CD14-positive monocyte (primary cell): ENCODE results near the gene ATP1B2. TPM values are rescaled to one million over a fixed set of nuclear protein-coding genes. Genes with fewer than 3 reads are reported as not detected.
"Not testable (repeated sequence)": the region's sequence is repeated elsewhere in the genome, so short reads cannot be mapped to it uniquely, and the experiment has no call there.

ENCODE experiments used
- DNase-seq, 3 donors: peaks; one replicate each; pipeline ENCODE4 v3.0.0-alpha.2; 2011 to 2022
- H2AFZ ChIP-seq: 2 replicates; pipeline ENCODE4 v1.6.0; 2012; ENCODE audit warnings: mild to moderate bottlenecking, low read depth, low read length, inconsistent platforms; ENCODE audit not compliant: insufficient read depth, poor library complexity, severe bottlenecking
- H3K27ac ChIP-seq, 2 donors: 1 replicate in 1 of 2; 2 replicates in 1 of 2; pipeline ENCODE4 v1.5.1; 2012 to 2013; ENCODE audit warnings: low read length in 2 of 2, control low read depth in 1 of 2, inconsistent platforms in 1 of 2, low read depth in 1 of 2, mild to moderate bottlenecking in 1 of 2
- H3K27me3 ChIP-seq, 2 donors: one replicate each; pipeline versions ENCODE4 v1.6.0 to v1.6.1; 2011 to 2013; ENCODE audit warnings: low read length in 2 of 2; ENCODE audit not compliant: control insufficient read depth in 2 of 2, insufficient read depth in 2 of 2
- H3K36me3 ChIP-seq, 2 donors: replicated peaks in 1 of 2; 1 replicate in 1 of 2; 2 replicates in 1 of 2; pipeline versions ENCODE4 v1.5.1 to v1.6.1; 2012 to 2013; ENCODE audit warnings: low read length in 2 of 2, control low read depth in 1 of 2, inconsistent platforms in 1 of 2, mild to moderate bottlenecking in 1 of 2; ENCODE audit not compliant: insufficient read depth in 2 of 2, control insufficient read depth in 1 of 2
- H3K4me1 ChIP-seq, 2 donors: 1 replicate in 1 of 2; 2 replicates in 1 of 2; pipeline versions ENCODE4 v1.5.1 to v1.6.1; 2012 to 2013; ENCODE audit warnings: low read length in 2 of 2, control low read depth in 1 of 2, inconsistent platforms in 1 of 2, mild to moderate bottlenecking in 1 of 2, moderate library complexity in 1 of 2; ENCODE audit not compliant: insufficient read depth in 2 of 2, control insufficient read depth in 1 of 2
- H3K4me2 ChIP-seq: replicated peaks from 2 replicates; pipeline ENCODE3; 2012; ENCODE audit warnings: low read length, moderate library complexity, mild to moderate bottlenecking; ENCODE audit not compliant: poor library complexity, severe bottlenecking; ENCODE audit errors: extremely low read depth
- H3K4me3 ChIP-seq, 3 experiments: fragments of 200-600 bp in 1 of 3; sonication (generic) in 1 of 3; replicated peaks in 1 of 3; 1 replicate in 2 of 3; 2 replicates in 1 of 3; pipeline ENCODE4 v1.5.1; 2011 to 2013; ENCODE audit warnings: low read length in 3 of 3, mild to moderate bottlenecking in 3 of 3, control low read depth in 2 of 3, low read depth in 2 of 3, inconsistent platforms in 1 of 3, moderate library complexity in 1 of 3
- H3K79me2 ChIP-seq: 2 replicates; pipeline ENCODE4 v1.6.0; 2012; ENCODE audit warnings: mild to moderate bottlenecking, control low read depth, inconsistent platforms, low read length, moderate library complexity; ENCODE audit not compliant: insufficient read depth
- H3K9ac ChIP-seq: 2 replicates; pipeline ENCODE4 v1.6.0; 2017; ENCODE audit warnings: low read length, mild to moderate bottlenecking; ENCODE audit not compliant: insufficient read depth, poor library complexity, severe bottlenecking
- H3K9me3 ChIP-seq, 2 donors: replicated peaks in 1 of 2; 1 replicate in 1 of 2; 2 replicates in 1 of 2; pipeline versions ENCODE4 v1.5.1 to v1.6.1; 2012 to 2013; ENCODE audit warnings: low read length in 2 of 2, control low read depth in 1 of 2; ENCODE audit not compliant: control insufficient read depth in 1 of 2, insufficient read depth in 1 of 2
- H4K20me1 ChIP-seq: 2 replicates; pipeline ENCODE4 v1.6.0; 2012; ENCODE audit warnings: mild to moderate bottlenecking, low read length, control low read depth, moderate library complexity; ENCODE audit not compliant: insufficient read depth
- H3K27ac Mint-ChIP-seq, 7 donors: one replicate each; pipeline ENCODE4 v1.8.0; 2020; ENCODE audit warnings: mild to moderate bottlenecking in 7 of 7, mixed read lengths in 7 of 7, moderate library complexity in 6 of 7, inconsistent platforms in 2 of 7
- H3K27me3 Mint-ChIP-seq, 3 donors: one replicate each; pipeline ENCODE4 v1.8.0; 2021 to 2022; ENCODE audit warnings: low read depth in 3 of 3, mild to moderate bottlenecking in 3 of 3, mixed read lengths in 3 of 3, moderate library complexity in 3 of 3, inconsistent platforms in 1 of 3
- H3K36me3 Mint-ChIP-seq, 2 donors: one replicate each; pipeline ENCODE4 v1.8.0; 2020; ENCODE audit warnings: mixed read lengths in 2 of 2, inconsistent platforms in 1 of 2, mild to moderate bottlenecking in 1 of 2
- H3K4me1 Mint-ChIP-seq: one replicate; pipeline ENCODE4 v1.8.0; 2020; ENCODE audit warnings: mild to moderate bottlenecking, mixed read lengths
- H3K4me3 Mint-ChIP-seq, 2 donors: one replicate each; pipeline ENCODE4 v1.8.0; 2020; ENCODE audit warnings: mild to moderate bottlenecking in 2 of 2, mixed read lengths in 2 of 2, moderate library complexity in 1 of 2
- H3K9me3 Mint-ChIP-seq, 7 donors: one replicate each; pipeline ENCODE4 v1.8.0; 2020 to 2022; ENCODE audit warnings: mixed read lengths in 7 of 7, mild to moderate bottlenecking in 6 of 7, moderate library complexity in 6 of 7, inconsistent platforms in 2 of 7
- WGBS: methylation state at CpG from one replicate; pipeline ENCODE4 v1.1.5; 2013; ENCODE audit warnings: missing lambda C conversion rate; ENCODE audit not compliant: insufficient coverage; 5-methylcytosine and 5-hydroxymethylcytosine counted together
- intact Hi-C, 2 donors: fragments of 100-400 bp; cut with micrococcal nuclease; formaldehyde crosslinking; loops; one replicate each; pipeline versions ENCODE4 v1.15.0 to v1.15.1; 2023
- polyA plus RNA-seq, 3 donors: library from polyadenylated mRNA; depleted of rRNA in 1 of 3; unstranded in 2 of 3; stranded (reverse) in 1 of 3; fragments of 300-500 nt in 2 of 3; fragments of >200 nt in 1 of 3; fragmentation: Illumina TruSeq in 2 of 3; gene quantifications; 1 replicate in 2 of 3; 2 replicates in 1 of 3; pipeline ENCODE4 v1.2.3, GENCODE V29; 2012 to 2021
- TF ChIP-seq, protein P1 (sequence below): fragments of 200-600 bp; IDR thresholded peaks from one replicate; pipeline ENCODE4 v1.8.0; 2022; ENCODE audit warnings: antibody characterized with exemption, mild to moderate bottlenecking

ATP1B2 gene
- polyA plus RNA-seq, 3 donors = 0.07 TPM; not detected in 2

DNA sequence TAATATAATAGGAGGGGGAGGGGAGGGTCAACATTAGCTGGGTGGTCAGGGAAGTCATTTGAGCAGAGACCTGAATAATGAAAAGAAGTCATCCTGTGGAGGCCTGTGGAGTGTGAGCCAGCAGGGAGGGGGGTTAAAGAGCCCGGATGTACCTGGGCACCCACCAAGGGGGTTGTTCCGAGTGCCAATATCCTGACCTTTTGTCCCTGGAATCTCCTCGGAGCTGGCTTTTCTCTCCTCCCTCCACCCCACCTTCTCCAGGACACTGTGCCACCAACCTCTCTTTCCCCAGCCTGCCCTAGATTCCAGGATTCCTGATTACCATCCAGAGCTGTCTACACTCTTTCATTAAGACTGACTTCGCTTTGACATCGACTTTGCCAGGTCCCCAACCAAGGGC, 14.6 kb upstream of the ATP1B2 start:
- H2AFZ ChIP-seq = no peak overlapping the region
- TF ChIP-seq, protein P1, sequence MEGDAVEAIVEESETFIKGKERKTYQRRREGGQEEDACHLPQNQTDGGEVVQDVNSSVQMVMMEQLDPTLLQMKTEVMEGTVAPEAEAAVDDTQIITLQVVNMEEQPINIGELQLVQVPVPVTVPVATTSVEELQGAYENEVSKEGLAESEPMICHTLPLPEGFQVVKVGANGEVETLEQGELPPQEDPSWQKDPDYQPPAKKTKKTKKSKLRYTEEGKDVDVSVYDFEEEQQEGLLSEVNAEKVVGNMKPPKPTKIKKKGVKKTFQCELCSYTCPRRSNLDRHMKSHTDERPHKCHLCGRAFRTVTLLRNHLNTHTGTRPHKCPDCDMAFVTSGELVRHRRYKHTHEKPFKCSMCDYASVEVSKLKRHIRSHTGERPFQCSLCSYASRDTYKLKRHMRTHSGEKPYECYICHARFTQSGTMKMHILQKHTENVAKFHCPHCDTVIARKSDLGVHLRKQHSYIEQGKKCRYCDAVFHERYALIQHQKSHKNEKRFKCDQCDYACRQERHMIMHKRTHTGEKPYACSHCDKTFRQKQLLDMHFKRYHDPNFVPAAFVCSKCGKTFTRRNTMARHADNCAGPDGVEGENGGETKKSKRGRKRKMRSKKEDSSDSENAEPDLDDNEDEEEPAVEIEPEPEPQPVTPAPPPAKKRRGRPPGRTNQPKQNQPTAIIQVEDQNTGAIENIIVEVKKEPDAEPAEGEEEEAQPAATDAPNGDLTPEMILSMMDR = no peak
- peaks cover 0 to 3% (median 0%) of the 10 kb centered on the region in 7 donors for H3K9me3 Mint-ChIP-seq
- no peaks in the 10 kb centered on the region for H3K79me2 ChIP-seq
- H3K9ac ChIP-seq = no peak overlapping the region
- no peak overlapping the region for H3K4me2 ChIP-seq
- no peak overlapping the region for H3K4me3 ChIP-seq
- peaks cover 16% of the 10 kb centered on the region for H3K4me1 Mint-ChIP-seq
- peaks cover 3 to 7% of the 10 kb centered on the region in 2 donors for H3K4me1 ChIP-seq
- no peaks in the 10 kb centered on the region for H3K36me3 ChIP-seq
- peaks cover 2 to 11% (median 8%) of the 10 kb centered on the region in 3 donors for H3K27me3 Mint-ChIP-seq
- H3K36me3 Mint-ChIP-seq = peaks cover 0 to 3% of the 10 kb centered on the region in 2 donors
- no peaks in the 10 kb centered on the region for H4K20me1 ChIP-seq
- H3K27me3 ChIP-seq = no peaks in the 10 kb centered on the region
- H3K9me3 ChIP-seq = no peaks in the 10 kb centered on the region
- intact Hi-C loops = no loop called here
- no peak overlapping the region for H3K27ac ChIP-seq
- peak overlapping the region in 1 of 7 donors; percentile 70 for H3K27ac Mint-ChIP-seq
- DNase-seq = no peak
- WGBS = 91% methylated on average over 5 of the region's 5 CpGs
- H3K4me3 Mint-ChIP-seq = peak overlapping the region in 1 of 2 donors; percentile 3

DNA sequence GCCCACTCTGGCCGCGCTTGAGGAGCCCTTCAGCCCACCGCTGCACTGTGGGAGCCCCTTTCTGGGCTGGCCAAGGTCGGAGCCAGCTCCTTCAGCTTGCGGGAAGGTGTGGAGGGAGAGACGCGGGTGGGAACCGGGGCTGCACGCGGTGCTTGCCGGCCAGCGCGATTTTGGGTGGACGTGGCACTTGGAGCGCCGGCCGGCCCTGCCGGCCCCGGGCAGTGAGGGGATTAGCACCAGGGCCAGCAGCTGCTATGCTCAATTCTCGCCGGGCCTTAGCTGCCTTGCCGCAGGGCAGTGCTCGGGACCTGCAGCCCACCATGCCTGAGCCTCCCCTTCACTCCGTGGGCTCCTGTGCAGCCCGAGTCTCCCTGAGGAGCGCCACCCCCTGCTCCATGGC, 9.9 kb upstream of the ATP1B2 start:
- TF ChIP-seq, protein P1 = no peak
- H3K9me3 Mint-ChIP-seq = peaks cover 0 to 12% (median 4%) of the 10 kb centered on the region in 7 donors
- Histone ChIP-seq H3K9me3 (no peaks in the 10 kb centered on the region), H3K27ac (no peak overlapping the region), H3K9ac (no peak overlapping the region), H3K36me3 (no peaks in the 10 kb centered on the region), H3K27me3 (no peaks in the 10 kb centered on the region), H3K4me2 (no peak overlapping the region), H2AFZ (no peak overlapping the region), H3K4me1 (peaks cover 20 to 28% of the 10 kb centered on the region in 2 donors), H3K4me3 (no peak overlapping the region), H4K20me1 (no peaks in the 10 kb centered on the region), H3K79me2 (no peaks in the 10 kb centered on the region)
- H3K36me3 Mint-ChIP-seq = peaks cover 0 to 3% of the 10 kb centered on the region in 2 donors
- WGBS = 97% methylated on average over 22 of the region's 26 CpGs
- no peak overlapping the region for H3K4me3 Mint-ChIP-seq
- H3K4me1 Mint-ChIP-seq = peaks cover 33% of the 10 kb centered on the region
- intact Hi-C loops = no loop called here
- no peak for DNase-seq
- H3K27ac Mint-ChIP-seq = no peak overlapping the region
- peaks cover 5 to 8% (median 5%) of the 10 kb centered on the region in 3 donors for H3K27me3 Mint-ChIP-seq

DNA sequence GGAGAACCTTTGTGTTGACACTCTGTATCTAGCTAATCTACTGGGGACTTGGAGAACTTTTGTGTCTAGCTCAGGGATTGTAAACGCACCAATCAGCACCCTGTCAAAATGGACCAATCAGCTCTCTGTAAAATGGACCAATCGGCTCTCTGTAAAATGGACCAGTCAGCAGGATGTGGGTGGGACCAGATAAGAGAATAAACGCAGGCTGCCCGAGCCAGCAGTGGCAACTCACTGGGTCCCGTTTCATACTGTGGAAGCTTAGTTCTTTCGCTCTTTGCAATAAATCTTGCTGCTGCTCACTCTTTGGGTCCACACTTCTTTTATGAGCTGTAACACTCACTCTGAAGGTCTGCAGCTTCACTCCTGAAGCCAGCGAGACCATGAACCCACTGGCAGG, 9.1 kb upstream of the ATP1B2 start:
- H3K27ac Mint-ChIP-seq = peak overlapping the region in 1 of 7 donors; percentile 19
- H3K9me3 ChIP-seq, H3K4me3 ChIP-seq, H3K79me2 ChIP-seq, H3K27me3 ChIP-seq, H3K4me2 ChIP-seq, H3K36me3 Mint-ChIP-seq, H3K36me3 ChIP-seq, DNase-seq, intact Hi-C loops, H4K20me1 ChIP-seq, H3K27ac ChIP-seq, H3K9ac ChIP-seq, H2AFZ ChIP-seq, H3K27me3 Mint-ChIP-seq: not testable (repeated sequence)
- 67% methylated on average over 7 of the region's 7 CpGs for WGBS
- peaks cover 28 to 36% of the 10 kb centered on the region in 2 donors for H3K4me1 ChIP-seq
- H3K4me3 Mint-ChIP-seq = peak overlapping the region in 1 of 2 donors; percentile 14
- H3K9me3 Mint-ChIP-seq = peaks cover 0 to 12% (median 4%) of the 10 kb centered on the region in 7 donors
- peaks cover 42% of the 10 kb centered on the region for H3K4me1 Mint-ChIP-seq
